ENCODE results near the gene CIDEA.

CIDEA gene

DNA sequence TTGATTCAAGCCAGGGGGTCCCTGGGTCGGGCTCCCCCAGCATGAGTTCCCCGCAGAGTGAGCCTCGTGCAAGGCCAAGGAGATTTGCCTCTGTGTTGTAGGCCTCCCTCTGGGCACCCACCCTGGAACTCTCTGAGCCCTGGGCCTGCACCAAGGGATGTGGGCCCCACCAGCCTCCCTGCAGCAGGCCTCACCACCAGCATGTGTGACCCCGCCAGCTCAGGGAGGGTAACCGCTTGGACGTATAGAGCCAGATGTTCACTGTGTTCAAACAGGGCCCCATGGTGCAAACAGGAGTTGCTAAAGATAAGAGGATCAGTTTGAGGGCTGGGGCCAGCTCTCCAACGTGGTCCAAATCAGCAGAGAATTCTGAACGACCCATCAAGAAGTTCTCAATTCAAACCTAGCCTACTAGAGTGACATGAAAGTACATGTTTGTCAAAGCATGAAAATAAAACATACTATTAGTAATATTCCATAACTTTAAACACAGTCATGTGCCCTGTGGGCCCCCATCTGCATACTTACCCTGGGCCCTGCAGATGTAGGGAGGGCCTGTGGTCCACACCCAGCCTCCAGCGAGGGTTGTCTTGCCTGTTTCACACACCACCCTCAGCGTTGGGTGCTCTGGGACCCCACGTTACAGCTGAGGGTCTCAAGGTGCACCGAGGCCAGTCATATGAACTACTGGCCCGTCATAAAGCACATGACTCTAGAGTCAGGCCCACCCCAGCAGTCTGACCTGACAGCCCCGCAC lies 48.4 kb downstream of the CIDEA start:
- DNase-seq, result no peak

DNA sequence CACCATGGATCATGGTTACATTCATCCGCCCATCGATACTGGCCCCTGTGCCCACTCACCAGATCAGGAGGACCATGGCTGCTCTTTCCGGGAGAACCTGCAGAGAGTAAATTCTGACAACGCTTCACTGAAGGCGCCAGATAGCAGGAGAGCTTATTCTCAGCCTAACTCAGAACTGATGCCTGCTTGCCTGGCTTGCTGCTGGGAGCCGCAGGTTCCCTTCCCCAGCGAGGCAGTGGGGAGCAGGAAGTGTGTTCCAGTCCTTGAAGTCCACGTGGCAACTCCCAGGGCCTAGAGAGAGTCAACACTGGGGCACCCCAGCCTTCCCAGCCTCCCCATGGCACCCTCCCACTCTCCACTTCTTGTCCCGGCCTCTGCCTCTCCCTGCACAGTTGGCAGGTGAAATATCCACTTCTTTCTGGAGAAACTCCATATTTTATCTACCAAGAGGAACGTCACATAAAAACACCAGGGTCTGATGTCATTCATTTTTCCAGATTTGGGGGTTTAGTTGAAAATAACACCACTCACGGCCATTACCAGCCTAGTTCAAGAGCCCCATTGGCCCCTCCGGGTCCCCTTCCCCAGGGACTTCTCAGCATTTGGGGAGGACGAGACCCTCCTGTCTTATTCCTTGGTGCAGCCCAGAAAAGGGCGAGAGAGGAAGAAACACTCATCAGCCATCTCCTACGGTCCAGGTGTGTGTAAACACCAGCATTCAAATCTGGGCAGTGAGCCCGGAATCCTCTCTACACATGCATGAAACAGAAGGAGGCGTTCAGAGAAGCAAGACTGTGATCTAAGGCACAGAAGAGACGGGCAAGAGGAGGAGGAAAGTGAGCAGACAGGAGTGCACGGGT lies 50.4 kb downstream of the CIDEA start:
- DNase-seq, result peak; percentile 69

DNA sequence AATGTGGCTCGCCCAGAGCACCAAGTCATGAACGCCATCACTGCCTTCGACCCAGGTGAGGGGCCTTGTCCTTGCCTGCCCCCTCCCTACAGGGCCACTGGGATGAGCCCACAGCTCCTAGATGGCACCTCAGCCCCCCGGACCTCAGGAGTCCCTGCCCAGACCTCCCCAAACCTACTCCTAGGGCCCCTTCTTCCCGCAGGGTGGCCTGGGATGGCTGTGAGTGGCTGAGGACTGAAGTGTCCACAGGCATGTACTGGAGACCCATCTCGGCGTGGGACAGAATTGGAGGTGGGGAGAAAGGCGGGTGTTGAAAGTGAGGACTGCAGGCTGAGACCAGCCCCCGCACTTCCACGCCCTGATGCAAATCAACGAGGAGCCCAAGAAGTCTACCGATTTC lies 51.0 kb downstream of the CIDEA start:
- DNase-seq, result no peak

DNA sequence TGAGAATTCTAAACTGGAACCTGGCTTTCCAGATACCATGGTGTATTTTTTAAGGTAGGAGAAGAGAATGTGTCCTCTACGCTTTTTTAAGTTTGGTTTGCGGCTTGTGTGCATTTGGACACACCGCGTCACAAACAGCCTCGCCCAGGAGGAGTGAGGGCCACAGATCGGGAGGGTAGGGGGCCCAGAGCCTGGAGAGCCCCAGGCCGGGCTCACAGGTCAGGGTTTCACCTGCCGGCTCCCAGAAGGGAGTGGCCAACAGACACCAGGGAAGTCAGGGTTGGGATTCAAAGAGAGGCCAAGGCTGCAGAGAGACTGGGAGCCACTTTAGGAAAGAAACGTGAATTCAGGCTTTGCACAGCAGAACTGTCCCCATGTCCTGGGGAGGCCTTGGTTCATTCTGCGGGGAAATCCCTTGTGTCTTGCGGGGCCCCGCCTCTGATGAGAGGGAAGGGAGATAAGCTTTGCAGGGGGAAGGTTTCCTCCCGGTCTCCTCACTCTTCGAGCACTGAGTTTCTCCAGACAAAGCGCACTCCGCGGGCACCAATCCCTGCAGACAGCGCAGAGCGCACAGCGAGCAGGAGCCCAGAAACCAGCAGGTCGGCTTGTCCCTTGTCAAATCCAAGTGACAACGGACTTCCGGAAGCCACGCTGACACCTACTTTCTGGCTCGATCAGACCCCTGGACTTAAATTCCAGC lies 51.9 kb downstream of the CIDEA start:
- no peak for DNase-seq

DNA sequence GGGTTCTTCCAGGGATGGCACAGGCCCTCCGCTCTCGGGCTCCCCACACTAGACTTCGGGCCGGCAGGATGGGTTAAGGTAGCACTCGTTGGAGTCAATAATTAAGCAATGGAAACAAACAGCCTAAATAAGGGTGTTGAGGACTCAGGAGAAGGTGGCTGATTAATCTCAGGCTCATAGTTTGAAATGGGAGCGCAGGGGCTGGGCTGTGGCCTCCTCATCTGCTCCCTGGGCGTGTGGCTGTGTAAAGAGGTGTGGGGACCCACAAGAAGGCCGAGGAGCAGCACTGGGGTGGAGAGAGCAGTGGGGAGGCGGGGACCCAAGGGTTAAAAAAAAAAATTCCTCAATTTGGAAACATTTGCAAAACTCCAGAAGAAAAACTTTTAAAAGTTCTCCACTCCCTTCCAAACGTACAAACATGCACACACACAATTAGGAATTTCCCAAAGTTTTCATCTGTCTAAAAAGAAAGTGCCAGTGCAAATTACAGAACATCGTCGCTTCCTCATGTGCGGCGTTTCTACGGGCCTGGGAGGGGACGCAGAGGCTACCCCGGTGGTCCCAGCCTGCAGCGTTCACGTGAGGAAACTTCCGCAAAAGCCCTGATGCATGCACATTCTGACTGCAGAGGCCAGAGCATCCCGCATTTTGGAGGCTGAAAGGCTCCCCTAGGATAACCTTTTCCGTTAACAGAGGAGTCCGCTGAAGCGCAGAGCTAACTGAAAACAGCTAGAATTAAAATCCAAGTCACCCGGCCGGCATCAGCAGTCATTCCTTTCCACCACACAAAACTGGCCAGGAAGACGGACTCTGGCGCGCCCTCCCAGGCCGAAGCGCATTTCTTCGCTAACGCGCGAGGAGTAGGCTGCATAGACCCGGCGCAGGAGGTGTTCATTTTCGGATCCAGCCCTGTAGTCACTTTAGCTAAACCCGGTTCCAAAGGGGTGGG lies 52.9 kb downstream of the CIDEA start:
- DNase-seq, result no peak

DNA sequence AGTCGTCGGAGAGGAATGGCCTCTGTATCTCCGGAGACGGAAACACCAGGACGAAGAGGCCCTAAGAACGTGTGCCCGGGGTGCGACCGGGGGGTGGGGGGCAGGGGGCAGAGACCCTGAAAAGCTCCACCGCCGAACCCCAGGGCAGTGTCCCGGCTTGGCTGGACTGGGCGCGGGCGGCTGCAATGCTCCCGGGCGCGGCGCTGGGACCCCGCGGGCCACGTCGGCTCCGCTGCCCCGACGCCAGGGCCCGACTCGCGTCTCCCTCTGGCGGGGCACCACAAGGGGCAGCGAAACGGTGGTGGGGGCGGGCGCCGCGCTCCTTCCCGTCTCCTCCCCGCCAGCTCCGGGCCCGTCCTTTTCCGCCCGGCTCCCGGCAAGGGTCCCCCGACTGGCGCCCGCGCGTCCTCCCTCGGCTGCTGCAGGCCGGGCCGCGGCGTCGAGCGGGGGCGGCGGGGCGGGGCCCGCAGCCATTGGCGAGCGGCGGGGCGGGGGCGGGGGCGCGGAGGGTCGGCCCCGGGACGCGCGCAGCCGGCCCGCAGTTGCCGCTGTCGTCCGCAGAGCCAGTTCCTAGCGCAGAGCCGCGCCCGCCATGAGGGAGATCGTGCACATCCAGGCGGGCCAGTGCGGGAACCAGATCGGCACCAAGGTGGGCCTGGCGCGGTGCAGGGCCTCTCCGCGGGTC lies 53.7 kb downstream of the CIDEA start, which contains the start of gene TUBB6:
TSS of gene TUBB6 (plus strand) at position 541 of the 685 bp plus-strand sequence. CDS start at position 593, 52 bp downstream.
- no peak for DNase-seq

DNA sequence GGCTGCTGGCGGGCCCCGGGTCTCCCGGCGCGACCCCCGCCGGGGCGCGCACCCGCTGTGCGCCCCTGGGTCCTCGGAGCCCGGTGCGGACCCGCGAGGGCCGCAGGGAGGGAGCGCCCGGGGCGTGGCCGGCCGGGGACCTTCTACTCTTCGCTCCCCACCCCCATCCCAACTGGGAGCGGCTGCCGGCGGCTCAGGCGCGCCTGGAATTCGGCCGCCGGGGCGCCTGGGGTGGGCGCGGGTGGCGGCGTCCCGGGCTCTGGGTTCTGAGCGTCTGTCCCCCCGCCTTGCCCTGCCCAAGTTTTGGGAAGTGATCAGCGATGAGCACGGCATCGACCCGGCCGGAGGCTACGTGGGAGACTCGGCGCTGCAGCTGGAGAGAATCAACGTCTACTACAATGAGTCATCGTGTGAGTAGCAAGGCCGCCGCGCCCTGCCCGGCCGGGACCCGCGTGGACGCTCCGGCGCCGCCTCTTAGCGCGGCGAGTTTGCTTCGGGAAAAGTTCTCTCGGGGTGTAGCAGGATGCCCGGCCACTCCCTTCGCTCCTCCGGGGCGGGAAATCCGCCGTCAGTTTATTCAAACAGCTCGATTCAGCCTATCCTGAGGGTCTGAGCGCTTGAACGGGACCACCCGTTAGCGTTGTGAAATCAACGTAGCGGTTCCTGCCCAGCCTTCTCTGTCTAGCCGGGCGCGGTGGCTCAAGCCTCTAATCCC lies 54.4 kb downstream of the CIDEA start:
- DNase-seq, result peak; percentile 22

DNA sequence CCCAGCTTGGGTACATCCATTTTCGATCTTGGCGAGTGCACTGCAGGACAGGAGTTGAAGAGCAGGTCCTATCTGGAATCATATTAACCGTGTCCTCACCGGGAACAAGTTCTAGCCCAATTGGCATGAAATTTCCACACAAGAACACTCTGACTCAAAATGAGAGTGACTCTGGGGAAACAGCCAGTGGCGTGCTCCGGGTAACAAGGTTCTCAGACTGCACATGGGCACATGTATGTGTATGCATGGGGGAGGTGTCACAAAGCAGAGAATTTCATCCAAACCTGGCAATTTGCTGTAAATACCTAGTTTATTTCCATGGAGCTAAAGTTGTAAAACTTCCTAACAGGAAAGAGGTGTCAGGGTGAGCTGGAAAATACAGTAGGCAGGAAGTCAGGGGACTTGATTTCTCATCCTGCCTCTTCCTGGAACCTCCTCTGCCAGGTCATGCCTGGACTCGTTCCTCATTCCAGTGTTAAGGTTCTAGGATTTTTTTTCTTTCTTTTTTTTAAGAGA lies 55.6 kb downstream of the CIDEA start:
- no peak for DNase-seq

DNA sequence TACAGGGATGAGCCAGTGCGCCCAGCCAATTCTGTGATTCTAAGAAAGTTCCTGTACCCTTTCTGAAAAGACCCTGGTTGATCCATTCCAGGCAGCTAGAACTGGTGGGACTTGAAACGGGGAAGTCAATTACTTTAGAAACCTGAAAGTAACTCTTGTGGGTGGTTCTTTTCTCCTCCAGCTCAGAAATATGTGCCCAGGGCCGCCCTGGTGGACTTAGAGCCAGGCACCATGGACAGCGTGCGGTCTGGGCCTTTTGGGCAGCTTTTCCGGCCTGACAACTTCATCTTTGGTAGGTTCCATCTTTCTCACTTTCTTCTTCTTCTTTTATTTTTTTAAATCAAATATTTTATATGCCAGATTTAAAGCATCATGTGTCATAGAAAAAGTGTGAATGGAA lies 56.6 kb downstream of the CIDEA start:
- DNase-seq, result no peak

DNA sequence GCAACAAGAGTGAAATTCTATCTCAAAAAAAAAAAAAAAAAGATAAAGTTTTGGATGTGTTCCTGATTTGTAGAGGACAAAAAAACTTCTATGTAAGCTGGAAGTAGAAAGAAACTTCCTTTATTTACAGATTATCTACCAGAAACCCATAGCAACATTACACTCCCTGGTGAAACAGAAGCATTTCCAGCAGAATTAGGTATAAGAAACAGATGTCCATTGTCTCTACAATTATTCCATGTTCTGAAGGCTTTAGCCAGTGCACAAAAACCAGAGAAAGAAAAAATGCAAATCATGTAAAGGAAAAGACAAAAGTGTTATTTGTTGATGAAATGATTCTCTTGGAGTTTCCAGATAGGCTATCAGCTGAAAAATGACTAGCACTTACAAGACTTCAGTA lies 58.8 kb downstream of the CIDEA start:
- no peak for DNase-seq

DNA sequence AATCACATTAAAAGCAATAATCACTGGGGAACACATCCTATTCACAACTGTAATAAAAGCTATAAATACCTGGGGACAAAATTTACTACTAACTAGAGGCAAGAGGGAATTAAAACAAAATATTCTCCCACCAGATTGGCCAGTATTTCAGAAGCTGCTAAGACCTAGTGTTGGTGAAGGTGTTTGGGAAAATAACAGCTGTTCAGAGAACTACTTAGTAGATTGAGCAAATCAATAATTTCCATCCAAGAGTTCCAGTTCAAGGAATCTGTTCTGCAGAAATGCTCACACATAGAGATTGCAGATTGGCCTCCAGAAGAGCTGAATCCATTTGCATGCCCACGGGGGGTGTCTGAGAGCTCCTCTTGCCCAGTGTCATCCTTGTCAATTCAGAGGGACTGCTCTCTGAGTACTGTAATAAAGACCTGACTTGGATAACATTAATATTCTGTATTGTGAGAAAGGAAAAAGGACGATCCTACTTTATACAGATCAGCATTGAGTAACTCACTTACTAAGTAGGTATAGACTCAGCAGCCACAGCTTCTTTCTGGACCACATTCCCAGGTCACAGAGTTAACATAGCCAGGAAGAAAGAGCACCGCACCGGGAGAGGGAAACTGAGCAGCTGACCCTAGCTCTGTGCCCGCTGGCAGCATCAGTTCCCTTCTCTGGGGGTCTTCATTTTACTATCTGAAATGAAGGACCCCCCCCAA lies 59.5 kb downstream of the CIDEA start:
- DNase-seq, result no peak

DNA sequence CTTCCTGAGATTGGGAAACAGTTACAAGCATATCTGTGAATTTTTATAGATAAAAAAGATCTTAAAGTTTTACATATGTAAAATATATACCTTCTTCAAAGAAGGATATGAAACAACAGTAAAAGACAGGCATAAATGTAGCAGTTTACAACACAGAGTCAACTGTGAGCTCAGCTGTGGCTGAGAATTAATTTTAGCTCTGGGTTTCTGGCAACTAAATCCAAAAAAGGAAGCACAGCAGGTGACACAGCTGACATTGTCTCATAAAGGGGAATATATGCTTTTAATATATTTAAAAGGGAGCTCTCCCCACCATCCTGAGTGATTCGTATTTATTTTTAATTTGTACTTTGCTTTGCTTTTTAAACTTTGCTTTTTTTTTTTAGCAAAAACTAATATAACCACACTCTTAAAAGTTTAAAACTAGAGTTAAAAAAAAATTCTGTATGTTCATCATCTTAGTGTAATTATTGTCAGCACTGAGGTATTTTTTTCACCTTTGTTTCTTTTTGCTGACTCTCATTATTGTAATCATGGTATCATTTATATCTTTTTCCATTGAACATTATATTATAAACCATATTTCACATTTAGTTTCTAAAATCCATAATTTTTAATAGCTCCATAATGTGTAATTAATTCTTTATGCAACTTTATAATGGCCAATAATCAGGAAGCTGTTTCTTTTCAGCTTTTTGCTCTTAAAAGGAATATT lies 60.6 kb downstream of the CIDEA start:
- DNase-seq, result no peak

DNA sequence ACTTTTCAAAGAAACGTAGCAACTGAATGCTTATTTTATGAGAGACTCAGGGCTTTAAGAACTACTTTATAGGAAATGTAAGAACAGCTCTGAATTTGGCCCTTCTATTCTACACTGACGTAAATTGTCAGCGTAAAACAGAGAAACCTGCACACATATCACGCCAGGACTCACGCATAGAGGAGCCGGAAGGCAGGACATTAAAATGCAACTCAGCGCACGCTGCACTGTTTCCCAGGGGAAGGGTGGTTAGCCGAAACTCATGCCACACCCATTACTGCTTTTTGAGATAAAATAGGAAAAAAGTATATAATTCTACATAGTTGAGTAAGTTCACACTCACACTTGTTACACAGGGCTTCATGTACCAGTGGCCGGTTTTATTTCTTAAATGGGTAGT lies 61.3 kb downstream of the CIDEA start:
- no peak for DNase-seq

DNA sequence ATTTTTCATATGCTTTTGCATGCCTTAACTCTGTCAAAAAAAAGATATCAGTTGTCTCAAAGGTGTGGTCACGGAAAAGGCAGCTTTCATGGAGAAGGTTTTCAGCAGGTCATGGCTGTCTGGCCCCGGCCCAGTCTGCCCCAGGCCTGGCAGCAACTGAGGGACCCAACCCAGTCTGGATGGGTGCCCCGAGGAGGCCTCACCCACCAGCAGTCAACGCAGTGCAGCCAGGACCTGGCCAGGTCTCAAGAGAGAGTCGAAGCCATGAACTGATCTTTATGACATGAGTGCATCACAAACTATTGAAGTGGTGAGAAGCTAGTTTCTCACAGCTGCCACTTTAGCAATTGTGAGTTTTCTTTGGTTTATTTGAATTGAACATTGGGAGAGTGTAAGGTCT lies 61.8 kb downstream of the CIDEA start:
- DNase-seq, result no peak

DNA sequence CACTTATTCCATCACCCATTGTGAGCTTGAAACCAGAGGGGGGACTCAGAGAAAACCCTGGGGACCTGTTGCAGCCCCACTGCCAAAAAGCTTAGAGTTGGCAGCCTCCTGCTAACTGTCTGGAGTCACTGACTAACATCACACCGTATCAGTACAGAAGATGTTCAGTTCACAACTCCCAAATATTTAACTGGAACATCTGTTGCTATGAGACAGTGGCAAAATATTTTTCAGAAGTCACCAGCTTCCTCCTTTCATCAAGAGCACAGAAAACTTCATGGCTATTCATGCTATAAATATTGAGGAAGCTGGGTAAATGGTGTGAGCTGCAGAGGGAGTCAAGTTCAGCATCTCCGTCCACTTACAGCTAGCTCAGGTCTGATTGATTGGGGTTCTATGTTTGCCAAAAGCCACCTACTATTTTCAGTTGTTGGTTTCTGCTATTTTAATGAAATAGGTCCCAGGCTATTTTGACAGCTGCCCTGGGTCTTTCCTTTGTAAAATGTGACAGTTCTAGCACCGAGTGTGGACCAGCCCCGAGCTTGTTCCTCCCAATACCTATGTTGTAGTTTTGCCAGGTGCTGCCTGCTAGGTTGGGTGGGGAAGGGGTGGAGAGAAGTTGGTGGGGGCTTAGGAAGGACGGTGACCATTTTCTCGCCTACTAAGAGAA lies 63.6 kb downstream of the CIDEA start:
- DNase-seq, result no peak

DNA sequence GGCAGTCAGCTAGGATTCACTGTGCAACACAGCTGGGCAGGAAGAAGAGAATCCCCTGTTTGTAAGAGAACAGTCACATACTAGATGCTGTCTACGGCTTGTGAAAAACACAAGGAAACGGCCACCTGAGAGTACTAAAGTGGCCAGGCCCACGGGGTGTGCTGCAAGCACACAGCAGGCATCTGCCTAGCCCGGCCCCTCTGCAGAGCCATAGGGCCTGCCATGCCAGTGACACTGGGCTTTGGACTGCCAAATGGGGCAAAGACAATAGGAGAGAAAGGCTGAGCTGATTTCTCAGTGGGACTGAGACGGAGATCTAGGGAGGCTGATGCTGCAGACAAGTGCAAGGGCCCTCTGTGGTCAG lies 64.2 kb downstream of the CIDEA start:
- no peak for DNase-seq

DNA sequence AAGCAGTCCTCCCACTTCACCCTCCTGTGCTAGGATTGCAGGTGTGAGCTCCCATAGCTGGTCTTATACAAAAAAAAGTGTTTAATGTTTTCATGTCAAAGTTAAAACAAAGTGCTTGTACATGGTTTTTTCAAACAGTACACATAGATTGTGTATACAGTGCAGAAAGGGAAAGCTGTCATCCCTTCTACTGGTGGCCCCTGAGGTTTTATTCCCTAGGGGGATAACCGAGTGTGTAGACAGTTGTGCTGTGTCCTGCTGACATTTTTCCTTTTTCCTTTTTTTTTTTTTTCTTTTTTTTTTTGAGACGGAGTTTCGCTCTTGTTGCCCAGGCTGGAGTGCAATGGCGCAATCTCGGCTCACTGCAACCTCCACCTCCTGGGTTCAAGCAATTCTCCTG lies 64.7 kb downstream of the CIDEA start:
- no peak for DNase-seq

DNA sequence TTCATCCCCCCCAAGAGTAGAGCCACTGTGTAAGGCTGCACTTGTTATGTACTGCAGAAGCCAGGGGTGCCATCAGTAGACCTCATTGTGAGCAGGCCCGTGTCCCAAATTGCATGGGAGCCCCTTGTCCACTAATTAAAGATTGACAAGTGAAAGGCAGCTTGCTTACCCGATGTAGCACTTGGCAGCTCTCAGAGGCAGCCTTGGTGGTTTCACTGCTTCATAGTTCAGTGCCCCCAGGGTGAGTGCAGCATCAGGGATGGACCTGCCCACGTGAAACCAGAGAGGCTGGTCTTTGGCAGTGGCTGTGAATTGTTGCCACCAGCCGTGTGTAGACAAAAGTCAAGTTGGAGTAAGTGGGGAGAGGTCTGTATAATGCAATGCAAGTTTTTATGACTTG lies 67.2 kb downstream of the CIDEA start:
- DNase-seq, result no peak

Measured in NCI-H1105 (cell line).